Measurements from ENCODE around the gene ADGRD1.
A peak's percentile ranks its signal among the peaks of the same experiment; 100 is the strongest.
"Not testable (repeated sequence)": the region's sequence is repeated elsewhere in the genome, so short reads cannot be mapped to it uniquely, and the experiment has no call there.

ADGRD1 gene

DNA sequence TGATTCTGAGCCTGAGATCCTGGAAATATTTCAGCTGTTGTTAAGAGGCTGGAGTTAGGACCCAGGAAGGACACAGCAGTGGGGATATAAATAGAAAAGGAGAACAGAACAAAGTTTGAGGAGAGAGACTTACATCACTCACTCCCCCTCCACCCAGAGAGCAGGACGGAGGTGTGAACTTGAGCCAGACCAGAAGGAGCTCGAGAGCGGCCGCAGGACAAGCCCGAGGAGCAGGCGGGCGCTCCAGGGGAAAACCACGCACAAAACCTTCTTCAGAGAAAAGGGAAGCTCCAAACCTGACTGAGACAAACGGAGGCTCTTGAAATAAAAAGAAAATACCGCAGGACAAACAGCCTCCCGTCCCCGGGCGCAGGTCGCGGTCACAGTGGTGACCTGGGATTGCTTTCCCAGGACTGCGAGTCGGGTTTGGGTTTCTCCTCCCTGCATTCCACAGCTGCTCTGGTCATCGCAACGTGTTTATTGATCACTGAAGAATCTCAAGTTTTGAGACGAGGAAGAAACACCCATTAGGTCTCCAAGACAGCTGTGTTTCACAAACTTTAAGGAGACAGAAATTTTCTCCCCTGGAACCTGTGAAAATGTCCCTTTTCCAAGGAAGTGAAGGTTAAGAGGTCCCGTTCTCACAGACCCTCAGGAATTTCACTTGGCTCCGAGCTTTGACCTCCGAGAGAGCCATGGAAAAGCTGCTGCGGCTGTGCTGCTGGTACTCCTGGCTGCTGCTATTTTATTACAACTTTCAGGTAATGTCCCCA is at the start of gene ADGRD1:
Gene ADGRD1 (plus strand): TSS at position 137 of the 773 bp plus-strand sequence. CDS start 559 bp downstream, at position 696.
- DNase-seq (ENCODE audit: low read depth in 2 of 2): no peak

DNA sequence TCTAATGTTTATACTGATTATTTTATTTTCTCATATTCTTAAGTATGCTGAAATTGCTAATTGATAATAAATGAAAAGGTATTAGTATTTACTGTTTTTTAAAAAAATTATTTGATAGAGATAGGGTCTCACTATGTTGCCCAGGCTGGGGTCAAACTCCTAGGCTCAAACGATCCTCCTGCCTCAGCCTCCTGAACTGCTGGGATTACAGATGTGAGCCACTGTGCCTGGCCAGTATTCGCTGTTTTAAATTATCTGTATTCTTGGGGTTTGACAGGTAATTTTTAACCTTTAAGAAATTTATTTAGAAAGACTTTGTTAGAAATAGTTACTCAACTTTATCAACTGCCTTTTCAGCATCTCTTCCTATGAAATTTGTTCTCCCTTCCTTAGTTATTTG is 49.6 kb upstream of the ADGRD1 start:
- no peak for DNase-seq (ENCODE audit: low read depth in 2 of 2)

DNA sequence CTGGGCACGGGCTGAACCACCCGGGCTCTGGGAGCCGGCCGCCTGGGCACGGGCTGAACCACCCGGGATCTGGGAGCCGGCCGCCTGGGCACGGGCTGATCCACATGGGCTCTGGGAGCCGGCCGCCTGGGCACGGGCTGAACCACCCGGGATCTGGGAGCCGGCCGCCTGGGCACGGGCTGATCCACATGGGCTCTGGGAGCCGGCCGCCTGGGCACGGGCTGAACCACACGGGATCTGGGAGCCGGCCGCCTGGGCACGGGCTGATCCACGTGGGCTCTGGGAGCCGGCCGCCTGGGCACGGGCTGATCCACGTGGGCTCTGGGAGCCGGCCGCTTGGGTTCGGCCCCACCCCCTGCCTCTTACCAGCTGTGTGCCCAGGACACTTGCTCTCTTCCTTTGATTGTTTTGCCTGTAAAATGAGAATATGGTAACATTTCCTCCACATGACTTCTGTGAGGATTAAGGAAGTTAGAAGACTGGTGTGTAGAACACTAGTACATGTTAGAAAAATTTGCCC is 48.7 kb upstream of the ADGRD1 start:
- DNase-seq (ENCODE audit: low read depth in 2 of 2): not testable (repeated sequence)

- DNase-seq (ENCODE audit: low read depth in 2 of 2): no peak
Measured at GRCh38 chr12:130909111-130909510, 44.6 kb upstream of the ADGRD1 start.

DNA sequence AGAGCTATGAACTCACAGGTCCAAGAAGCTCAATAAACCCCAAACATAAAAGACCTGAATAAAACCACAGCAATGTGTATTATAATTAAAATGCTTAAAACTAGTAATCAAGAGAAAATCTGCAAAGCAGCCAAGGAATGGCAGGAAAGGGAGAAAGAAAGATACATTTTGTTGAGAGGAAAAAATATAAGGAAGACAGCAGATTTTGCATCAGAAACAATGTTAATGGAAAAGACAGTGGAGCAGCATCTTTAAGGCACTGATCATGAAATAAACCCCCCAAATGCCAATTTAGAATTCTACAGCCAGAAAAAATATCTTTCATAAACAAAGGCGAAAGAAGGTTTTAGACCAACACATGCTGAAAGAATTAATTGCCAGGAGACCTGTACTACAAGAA is 42.5 kb upstream of the ADGRD1 start:
- no peak for DNase-seq (ENCODE audit: low read depth in 2 of 2)

DNA sequence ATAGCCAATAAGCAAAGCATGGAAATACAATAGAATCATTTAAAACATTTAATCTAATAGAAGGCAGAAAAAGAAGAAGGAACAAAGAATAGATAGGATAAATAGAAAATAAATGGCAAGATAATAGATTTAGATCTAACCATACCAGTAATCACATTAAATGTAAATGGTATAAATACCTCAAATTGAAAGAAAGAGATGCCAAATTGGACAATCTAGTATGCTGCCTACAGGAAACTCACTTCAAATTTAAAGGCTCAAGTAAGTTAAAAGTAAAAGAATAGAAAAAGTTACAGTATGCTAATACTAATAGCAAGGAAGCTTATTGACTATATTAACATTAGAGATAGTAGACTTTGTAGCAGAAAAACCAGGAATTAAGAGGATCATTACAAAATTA is 41.8 kb upstream of the ADGRD1 start:
- no peak for DNase-seq (ENCODE audit: low read depth in 2 of 2)

DNA sequence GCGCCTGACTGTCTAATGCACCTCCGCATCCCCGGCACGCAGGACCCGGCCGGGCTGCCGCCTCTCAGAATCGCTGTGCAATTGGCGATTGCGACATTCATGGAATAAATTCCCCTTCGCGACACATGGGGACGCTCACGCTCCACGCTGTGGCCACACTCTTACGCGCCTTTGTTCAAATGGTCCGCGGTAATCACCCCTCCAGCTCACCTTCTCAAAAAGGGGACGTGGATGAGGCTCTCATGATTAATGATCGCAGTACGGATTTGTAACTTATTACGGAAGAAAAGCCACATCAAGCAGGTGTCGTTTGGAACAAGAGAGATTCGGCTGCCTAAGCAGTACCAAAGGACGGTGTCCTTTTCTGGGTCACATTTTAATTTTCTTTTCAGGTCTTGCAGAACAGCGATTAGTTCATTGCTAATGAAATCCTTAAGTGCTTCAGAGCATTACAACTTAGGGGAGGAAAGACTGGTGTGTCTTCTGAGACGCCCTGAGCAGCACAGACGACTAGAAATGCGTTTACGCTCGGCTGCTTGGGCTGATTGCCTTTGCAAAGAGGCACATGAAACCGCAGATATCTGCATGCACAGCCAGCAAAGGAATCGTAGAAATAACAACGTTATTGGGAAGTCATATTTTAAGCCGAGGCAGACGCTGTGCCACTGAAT is 37.3 kb upstream of the ADGRD1 start:
- peak in 1 of 2 experiments; percentile 17 for DNase-seq (ENCODE audit: low read depth in 2 of 2)

GRCh38 chr12:130917607-130918006 is 36.1 kb upstream of the ADGRD1 start:
- DNase-seq (ENCODE audit: low read depth in 2 of 2): no peak

DNA sequence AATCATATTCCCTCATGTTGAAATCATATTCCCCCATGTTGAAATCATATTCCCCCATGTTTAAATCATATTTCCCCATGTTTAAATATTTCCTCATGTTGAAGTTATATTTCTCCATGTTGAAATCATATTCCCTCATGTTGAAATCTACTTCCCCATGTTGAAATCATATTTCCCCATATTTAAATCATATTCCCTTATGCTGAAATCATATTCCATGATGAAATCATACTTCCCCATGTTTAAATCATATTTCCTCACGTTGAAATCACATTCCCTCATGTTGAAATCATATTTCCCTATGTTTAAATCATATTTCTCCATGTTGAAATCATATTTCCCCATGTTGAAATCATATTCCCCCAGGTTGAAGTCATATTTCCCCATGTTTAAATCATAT is 34.6 kb upstream of the ADGRD1 start:
- no peak for DNase-seq (ENCODE audit: low read depth in 2 of 2)

GRCh38 chr12:130920119-130920703 is 33.5 kb upstream of the ADGRD1 start:
- no peak for DNase-seq (ENCODE audit: low read depth in 2 of 2)

- no peak for DNase-seq (ENCODE audit: low read depth in 2 of 2)
Measured at GRCh38 chr12:130920723-130921381, 32.9 kb upstream of the ADGRD1 start.

DNA sequence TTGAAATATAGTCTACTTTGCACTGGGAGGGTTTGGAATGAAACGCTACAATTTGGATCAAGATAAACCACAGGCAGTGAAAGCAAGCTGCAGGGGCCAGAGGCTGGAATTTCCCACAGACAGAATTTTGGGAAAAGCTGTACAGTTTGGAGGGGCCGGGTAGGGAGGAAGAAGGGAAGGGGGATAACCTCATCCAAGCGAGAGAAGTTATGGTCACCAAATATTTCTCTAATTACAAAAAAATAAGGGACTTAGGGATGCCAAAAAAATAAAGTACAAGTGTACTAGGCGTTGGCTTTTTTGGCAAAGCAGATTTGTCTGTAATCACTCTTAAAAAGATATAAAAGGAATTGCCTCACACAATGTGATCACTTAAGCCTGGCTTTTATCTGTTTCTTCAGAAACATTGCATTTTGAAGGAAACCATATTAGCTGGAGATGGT is 31.2 kb upstream of the ADGRD1 start:
- DNase-seq (ENCODE audit: low read depth in 2 of 2): no peak

- no peak for DNase-seq (ENCODE audit: low read depth in 2 of 2)
Measured at GRCh38 chr12:130924966-130925665, 28.6 kb upstream of the ADGRD1 start.

- DNase-seq (ENCODE audit: low read depth in 2 of 2): no peak
Measured at GRCh38 chr12:130925666-130926015, 28.1 kb upstream of the ADGRD1 start.

- no peak for DNase-seq (ENCODE audit: low read depth in 2 of 2)
Measured at GRCh38 chr12:130929363-130929762, 24.3 kb upstream of the ADGRD1 start.

DNA sequence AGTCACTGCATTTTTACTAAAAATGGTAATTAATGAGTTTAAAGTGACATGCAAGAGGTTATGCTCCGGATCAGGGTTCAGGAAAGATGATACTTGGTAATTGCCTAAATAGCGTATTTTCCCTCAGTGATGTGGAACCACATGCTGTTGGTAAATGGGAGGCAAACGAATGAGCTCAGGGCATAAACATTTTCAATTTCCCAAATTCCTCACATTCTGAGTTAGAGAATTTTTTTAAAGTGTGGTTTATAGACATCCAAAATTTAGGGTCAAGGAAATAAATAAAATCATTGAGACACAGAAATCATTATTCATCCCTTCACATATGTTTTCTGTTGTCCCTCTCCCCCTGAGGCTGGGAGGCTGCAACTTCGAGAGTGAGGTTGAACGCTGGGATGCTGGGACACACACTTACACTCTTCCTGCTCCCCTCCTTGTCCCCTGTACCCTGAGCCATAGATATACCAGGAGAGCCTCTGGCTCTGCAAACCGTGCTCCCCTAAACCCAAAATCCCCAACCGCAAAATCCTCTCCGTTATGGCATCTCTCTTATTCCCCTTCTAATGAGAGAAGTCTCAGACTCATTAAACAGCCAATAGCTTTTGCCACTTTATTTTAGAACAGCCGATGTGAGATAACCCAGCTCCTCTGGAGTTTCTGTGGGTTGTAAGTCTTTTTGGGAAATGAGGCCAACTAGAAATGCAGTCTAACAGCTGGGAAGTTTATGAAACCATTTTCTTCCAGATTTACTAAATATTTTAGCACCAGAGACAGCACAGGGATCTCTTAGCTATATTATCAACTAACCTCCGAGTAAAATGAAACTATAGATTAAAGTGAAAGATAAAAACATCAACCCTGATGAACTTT is 21.4 kb upstream of the ADGRD1 start:
- no peak for DNase-seq (ENCODE audit: low read depth in 2 of 2)

DNA sequence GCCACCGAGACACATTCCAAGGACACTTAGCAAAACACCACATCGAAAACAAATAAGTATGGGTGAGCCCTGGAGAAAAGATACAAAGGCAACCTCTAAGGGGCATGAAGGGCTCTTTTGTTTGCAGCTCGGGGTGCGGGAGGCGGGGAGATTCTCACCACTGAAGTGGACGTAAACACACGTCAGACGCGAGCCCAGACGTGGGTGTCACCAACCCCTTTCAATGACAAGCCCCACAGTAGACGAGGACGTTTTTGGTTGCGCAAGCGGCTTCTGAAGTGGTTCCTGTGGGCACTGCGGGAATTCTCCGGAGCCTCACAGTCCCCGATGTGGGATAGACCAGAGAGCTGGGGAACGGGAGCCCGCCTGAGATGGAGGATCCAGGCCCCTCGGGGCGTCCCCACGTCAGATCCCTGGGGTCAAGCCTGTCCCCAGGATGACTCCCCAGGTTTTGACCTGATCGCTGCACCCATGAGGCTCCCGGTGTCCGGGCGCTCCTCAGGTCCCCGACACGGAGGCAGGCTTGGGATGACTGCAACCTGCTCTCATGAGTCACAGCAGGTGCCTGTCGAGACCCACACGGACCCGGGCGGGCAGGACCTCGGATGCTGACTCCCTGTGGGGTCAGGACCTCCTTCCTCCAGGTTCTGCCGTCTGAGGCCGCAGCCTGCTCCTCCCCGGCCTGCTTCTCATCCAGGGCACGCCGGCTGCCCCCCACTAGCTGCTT is 20.3 kb upstream of the ADGRD1 start:
- DNase-seq (ENCODE audit: low read depth in 2 of 2): no peak

- no peak for DNase-seq (ENCODE audit: low read depth in 2 of 2)
Measured at GRCh38 chr12:130934753-130935152, 19.0 kb upstream of the ADGRD1 start.

- no peak for DNase-seq (ENCODE audit: low read depth in 2 of 2)
Measured at GRCh38 chr12:130936561-130936960, 17.1 kb upstream of the ADGRD1 start.

DNA sequence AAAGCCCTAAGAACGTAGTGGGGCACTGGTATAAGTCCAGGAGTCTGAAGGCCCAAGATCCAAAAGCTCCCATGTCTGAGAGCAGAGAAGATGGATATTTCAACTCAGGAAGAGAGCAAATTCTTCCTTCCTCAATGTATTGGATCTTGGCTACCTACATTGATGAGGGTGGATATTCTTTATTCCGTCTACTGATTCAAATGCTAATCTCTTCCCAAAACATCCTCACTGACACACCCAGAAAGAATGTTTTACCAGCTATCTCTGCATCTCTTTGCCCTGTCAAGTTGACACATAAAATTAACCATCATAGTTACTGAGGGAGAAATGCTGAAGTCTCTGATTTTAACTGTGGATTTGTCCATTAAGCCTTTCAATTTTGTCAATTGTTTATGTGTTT is 16.6 kb upstream of the ADGRD1 start:
- DNase-seq (ENCODE audit: low read depth in 2 of 2): no peak

Measured in stimulated activated CD4-positive, alpha-beta T cell treated with anti-CD3 and anti-CD28 coated beads, Interleukin-12 subunit alpha, Interleukin-12 subunit beta, amount 100 ng/mL, for 24 hours (primary cell).